Testis (tissue), 2 donors: ENCODE measurements around the gene LAMTOR1.

ENCODE experiments used
- POLR2A ChIP-seq: fragments of 450-650 bp; IDR thresholded peaks from one replicate; pipeline ENCODE4 v1.6.1; 2017; ENCODE audit warnings: antibody characterized with exemption, mild to moderate bottlenecking, moderate library complexity
- TF ChIP-seq, protein P1 (sequence below), 3 experiments: fragments of 450-650 bp in 2 of 3; fragments of 200-600 bp in 1 of 3; sonication (generic) in 1 of 3; IDR thresholded peaks; one replicate each; pipeline ENCODE4 v1.5.1; 2016 to 2019; ENCODE audit warnings: antibody characterized with exemption in 3 of 3, mild to moderate bottlenecking in 2 of 3, moderate library complexity in 1 of 3

DNA sequence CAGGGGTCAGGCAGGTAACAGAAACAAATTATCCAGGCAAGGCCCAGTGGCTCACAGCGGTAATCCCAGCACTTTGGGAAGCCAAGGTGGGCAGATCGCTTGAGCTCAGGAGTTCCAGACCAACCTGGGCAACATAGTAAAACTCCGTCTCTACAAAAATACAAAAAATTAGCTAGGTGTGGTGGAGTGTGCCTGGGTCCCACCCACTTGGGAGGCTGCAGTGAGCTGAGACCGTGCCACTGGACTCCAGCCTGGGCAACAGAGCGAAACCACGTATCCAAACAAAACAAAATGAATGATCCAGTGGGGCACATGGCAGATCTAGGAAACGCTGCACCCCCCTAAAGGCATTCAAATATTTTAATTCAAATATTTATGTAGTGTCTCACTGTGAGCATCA is 32.6 kb downstream of the LAMTOR1 start:
- TF ChIP-seq, protein P1, sequence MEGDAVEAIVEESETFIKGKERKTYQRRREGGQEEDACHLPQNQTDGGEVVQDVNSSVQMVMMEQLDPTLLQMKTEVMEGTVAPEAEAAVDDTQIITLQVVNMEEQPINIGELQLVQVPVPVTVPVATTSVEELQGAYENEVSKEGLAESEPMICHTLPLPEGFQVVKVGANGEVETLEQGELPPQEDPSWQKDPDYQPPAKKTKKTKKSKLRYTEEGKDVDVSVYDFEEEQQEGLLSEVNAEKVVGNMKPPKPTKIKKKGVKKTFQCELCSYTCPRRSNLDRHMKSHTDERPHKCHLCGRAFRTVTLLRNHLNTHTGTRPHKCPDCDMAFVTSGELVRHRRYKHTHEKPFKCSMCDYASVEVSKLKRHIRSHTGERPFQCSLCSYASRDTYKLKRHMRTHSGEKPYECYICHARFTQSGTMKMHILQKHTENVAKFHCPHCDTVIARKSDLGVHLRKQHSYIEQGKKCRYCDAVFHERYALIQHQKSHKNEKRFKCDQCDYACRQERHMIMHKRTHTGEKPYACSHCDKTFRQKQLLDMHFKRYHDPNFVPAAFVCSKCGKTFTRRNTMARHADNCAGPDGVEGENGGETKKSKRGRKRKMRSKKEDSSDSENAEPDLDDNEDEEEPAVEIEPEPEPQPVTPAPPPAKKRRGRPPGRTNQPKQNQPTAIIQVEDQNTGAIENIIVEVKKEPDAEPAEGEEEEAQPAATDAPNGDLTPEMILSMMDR (IDR thresholded peaks at IDR 0.05), result no peak
- TF ChIP-seq POLR2A, result no peak
